DND-41 (cell line): ENCODE results near the gene TSPAN9.

Experiments
- ATAC-seq: fragments of 200-7000 bp; cut with Tn5 transposase; 3 replicates; pipeline ENCODE4 v1.9.1; 2021; ENCODE audit warnings: low read depth; ENCODE audit not compliant: insufficient read depth
- DNase-seq: peaks from one replicate; pipeline ENCODE4 v3.0.0-alpha.2; 2020
- H2AFZ ChIP-seq: 2 replicates; pipeline ENCODE4 v1.6.0; 2012; ENCODE audit warnings: low read depth, low read length
- H3K27ac ChIP-seq: 2 replicates; pipeline ENCODE4 v1.5.1; 2012; ENCODE audit warnings: low read length, inconsistent platforms
- H3K27me3 ChIP-seq: fragments of 200-600 bp; sonication (generic); 2 replicates; pipeline ENCODE4 v1.6.0; 2012; ENCODE audit warnings: low read length, mild to moderate bottlenecking, inconsistent platforms; ENCODE audit not compliant: insufficient read depth, poor library complexity
- H3K36me3 ChIP-seq: 2 replicates; pipeline ENCODE4 v1.5.1; 2012; ENCODE audit warnings: low read length, inconsistent platforms; ENCODE audit not compliant: insufficient read depth
- H3K4me1 ChIP-seq: 2 replicates; pipeline ENCODE4 v1.5.1; 2012; ENCODE audit warnings: mild to moderate bottlenecking, low read length; ENCODE audit not compliant: insufficient read depth
- H3K4me2 ChIP-seq: 2 replicates; pipeline ENCODE4 v1.6.0; 2012; ENCODE audit warnings: mild to moderate bottlenecking, moderate library complexity, low read length, inconsistent platforms; ENCODE audit not compliant: insufficient read depth
- H3K4me3 ChIP-seq, 2 experiments: fragments of 200-600 bp in 1 of 2; shearing (Covaris generic) in 1 of 2; 2 replicates each; pipeline ENCODE4 v1.5.1; 2012 to 2016; ENCODE audit warnings: inconsistent platforms in 2 of 2, low read length in 2 of 2, mild to moderate bottlenecking in 2 of 2, low read depth in 1 of 2, moderate library complexity in 1 of 2
- H3K79me2 ChIP-seq: 2 replicates; pipeline ENCODE4 v1.6.0; 2012; ENCODE audit warnings: low read length, inconsistent platforms; ENCODE audit not compliant: insufficient read depth
- H3K9ac ChIP-seq: 2 replicates; pipeline ENCODE4 v1.6.0; 2012; ENCODE audit warnings: low read depth, mild to moderate bottlenecking, inconsistent platforms, low read length, moderate library complexity
- H3K9me3 ChIP-seq: 2 replicates; pipeline ENCODE4 v1.5.1; 2012; ENCODE audit warnings: low read length, moderate library complexity, mild to moderate bottlenecking, inconsistent platforms; ENCODE audit not compliant: insufficient read depth, severe bottlenecking
- H4K20me1 ChIP-seq: 2 replicates; pipeline ENCODE4 v1.6.0; 2012; ENCODE audit warnings: low read length; ENCODE audit not compliant: insufficient read depth
- EZH2 ChIP-seq: IDR thresholded peaks from 3 replicates; pipeline ENCODE4 v1.6.1; 2012; ENCODE audit warnings: borderline replicate concordance, low read depth, mild to moderate bottlenecking, moderate library complexity, low read length, inconsistent platforms; ENCODE audit not compliant: severe bottlenecking
- TF ChIP-seq, protein P1 (sequence below): IDR thresholded peaks from 2 replicates; pipeline ENCODE4 v1.5.1; 2012; ENCODE audit warnings: borderline replicate concordance, low read length, moderate library complexity, mild to moderate bottlenecking; ENCODE audit not compliant: poor library complexity, severe bottlenecking; ENCODE audit errors: extremely low read depth

TSPAN9 gene

DNA sequence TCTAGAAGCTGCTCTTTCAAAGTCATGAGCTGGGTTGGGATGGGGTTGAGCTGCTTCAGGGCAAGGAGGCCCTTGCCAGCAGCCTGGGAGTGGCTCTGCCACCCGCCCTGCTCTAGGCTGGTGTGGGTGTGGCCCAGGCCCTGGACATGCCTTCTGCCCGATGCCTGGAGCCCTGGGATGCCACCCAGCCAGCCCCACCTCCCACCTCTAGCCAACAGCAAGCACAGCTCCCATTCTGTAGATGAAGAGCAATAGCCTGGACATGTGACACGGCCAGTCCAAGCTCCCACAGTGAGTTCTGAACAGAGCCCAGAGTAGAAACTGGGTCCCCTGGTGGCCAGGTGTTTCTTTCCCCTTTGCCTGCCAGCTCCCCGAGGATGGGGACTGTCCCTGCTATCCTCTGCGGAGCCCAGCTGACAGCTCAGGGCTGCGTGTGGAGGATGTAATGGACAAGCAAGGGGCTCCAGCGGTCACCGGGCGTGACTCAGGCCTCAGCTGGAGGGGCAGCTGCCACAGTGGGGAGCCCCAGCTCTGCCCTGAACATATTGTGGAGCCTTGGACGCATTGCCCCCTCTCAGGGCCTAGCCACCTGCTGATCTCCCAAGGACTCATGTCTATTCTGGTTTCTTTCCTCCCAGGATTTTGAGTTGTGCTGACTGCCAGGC is 165.2 kb downstream of the TSPAN9 start:
- no peak overlapping the region for H3K27ac ChIP-seq
- no peak overlapping the region for H3K9ac ChIP-seq
- H3K9me3 ChIP-seq: no peaks in the 10 kb centered on the region
- no peaks in the 10 kb centered on the region for H3K36me3 ChIP-seq
- no peaks in the 10 kb centered on the region for H3K4me1 ChIP-seq
- H3K79me2 ChIP-seq: no peaks in the 10 kb centered on the region
- TF ChIP-seq, protein P1, sequence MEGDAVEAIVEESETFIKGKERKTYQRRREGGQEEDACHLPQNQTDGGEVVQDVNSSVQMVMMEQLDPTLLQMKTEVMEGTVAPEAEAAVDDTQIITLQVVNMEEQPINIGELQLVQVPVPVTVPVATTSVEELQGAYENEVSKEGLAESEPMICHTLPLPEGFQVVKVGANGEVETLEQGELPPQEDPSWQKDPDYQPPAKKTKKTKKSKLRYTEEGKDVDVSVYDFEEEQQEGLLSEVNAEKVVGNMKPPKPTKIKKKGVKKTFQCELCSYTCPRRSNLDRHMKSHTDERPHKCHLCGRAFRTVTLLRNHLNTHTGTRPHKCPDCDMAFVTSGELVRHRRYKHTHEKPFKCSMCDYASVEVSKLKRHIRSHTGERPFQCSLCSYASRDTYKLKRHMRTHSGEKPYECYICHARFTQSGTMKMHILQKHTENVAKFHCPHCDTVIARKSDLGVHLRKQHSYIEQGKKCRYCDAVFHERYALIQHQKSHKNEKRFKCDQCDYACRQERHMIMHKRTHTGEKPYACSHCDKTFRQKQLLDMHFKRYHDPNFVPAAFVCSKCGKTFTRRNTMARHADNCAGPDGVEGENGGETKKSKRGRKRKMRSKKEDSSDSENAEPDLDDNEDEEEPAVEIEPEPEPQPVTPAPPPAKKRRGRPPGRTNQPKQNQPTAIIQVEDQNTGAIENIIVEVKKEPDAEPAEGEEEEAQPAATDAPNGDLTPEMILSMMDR: no peak
- no peak for TF ChIP-seq EZH2
- DNase-seq (no peak), ATAC-seq (no peak)
- no peak overlapping the region for H3K4me2 ChIP-seq
- peaks cover 5% of the 10 kb centered on the region; the same call in 1 of the 2 replicates for H4K20me1 ChIP-seq
- H3K27me3 ChIP-seq: peaks cover 9% of the 10 kb centered on the region
- H3K4me3 ChIP-seq: no peak overlapping the region
- H2AFZ ChIP-seq: no peak overlapping the region

DNA sequence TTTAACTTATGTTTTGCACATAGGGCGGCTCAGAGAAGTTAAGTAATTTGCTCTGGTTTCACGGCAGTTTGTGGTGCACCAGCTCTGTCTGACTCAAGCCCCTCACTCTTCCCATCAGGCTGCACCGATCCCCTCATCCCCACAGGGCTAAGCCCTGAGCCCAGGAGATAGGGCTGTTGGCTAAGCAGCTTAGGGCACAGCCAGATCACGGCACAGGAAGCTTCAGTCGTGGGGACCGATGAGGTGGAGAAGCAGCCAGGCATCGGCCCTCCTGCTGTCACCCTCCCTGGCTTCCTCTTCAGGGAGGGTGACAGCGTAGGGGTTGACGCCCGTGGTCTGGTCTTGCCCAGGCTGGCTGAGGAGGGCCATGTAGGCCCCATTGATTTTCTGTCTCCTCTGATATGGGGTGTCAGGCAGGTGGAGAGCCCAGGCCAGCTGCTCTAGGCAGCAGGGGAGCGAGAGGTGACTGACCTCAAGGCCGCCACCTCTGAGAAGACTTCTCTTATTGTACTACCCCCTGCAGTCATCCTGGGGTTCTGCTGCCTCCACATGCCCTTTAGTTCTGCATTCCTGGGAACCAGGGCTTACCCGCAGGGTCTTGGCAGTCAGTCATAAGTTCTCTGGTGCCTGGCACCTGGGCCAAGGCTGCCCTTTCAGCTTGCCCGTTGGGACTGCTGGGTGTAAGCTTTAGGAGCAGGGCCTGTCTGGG is 166.4 kb downstream of the TSPAN9 start:
- no peak overlapping the region for H3K4me2 ChIP-seq
- H3K4me3 ChIP-seq: no peak overlapping the region
- H2AFZ ChIP-seq: no peak overlapping the region

DNA sequence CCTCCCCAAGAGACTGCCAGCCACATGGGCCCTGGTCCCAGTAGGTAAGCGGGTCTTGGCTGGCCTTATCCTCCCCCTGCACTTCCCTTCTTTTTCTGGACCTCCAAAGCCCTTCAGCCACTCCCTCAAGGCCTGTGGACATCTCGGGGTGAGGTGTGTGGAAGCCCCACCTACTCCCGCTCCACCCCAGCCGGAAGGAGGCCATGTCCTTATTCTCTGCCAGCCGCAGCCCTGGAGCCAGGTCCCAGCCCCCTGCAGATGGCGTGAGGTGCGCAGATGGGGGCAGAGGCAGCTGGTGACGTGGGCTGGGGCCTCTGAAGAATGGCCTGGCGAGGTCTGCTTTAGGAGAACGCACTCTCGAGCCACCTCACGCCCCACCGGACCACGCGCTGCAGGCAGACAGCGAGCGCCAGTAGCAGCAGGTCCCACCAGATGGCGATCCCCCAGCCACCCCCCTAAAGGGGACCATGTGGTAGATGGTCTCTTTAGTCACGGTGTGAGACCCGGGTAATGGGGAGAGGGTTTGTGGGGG is 167.1 kb downstream of the TSPAN9 start:
- H3K27me3 ChIP-seq: peaks cover 2% of the 10 kb centered on the region
- H3K79me2 ChIP-seq: no peaks in the 10 kb centered on the region
- TF ChIP-seq, protein P1: no peak
- no peak for TF ChIP-seq EZH2
- H4K20me1 ChIP-seq: no peaks in the 10 kb centered on the region
- no peaks in the 10 kb centered on the region for H3K36me3 ChIP-seq
- H3K4me1 ChIP-seq: peaks cover 5% of the 10 kb centered on the region
- H3K27ac ChIP-seq: no peak overlapping the region
- H3K9ac ChIP-seq: no peak overlapping the region
- no peak overlapping the region for H3K4me3 ChIP-seq
- no peak for DNase-seq
- H2AFZ ChIP-seq: no peak overlapping the region
- H3K9me3 ChIP-seq: no peaks in the 10 kb centered on the region
- no peak overlapping the region for H3K4me2 ChIP-seq
- ATAC-seq: no peak

More for the DNA sequence above, 166.4 kb downstream of the TSPAN9 start:
- Histone ChIP-seq H3K79me2 (no peaks in the 10 kb centered on the region), H4K20me1 (no peaks in the 10 kb centered on the region), H3K9ac (no peak overlapping the region), H3K9me3 (no peaks in the 10 kb centered on the region), H3K4me1 (no peaks in the 10 kb centered on the region), H3K36me3 (no peaks in the 10 kb centered on the region), H3K27me3 (peaks cover 7% of the 10 kb centered on the region), H3K27ac (no peak overlapping the region)
- no peak for DNase-seq
- no peak for ATAC-seq
- TF ChIP-seq, protein P1: no peak
- TF ChIP-seq EZH2: no peak
